ENCODE results near the gene ABCC5. TPM values are rescaled to one million over a fixed set of nuclear protein-coding genes. Genes with fewer than 3 reads are reported as not detected.

ABCC5 gene
- total RNA-seq, 1 donor from 2014 or later: 52.0 TPM

DNA sequence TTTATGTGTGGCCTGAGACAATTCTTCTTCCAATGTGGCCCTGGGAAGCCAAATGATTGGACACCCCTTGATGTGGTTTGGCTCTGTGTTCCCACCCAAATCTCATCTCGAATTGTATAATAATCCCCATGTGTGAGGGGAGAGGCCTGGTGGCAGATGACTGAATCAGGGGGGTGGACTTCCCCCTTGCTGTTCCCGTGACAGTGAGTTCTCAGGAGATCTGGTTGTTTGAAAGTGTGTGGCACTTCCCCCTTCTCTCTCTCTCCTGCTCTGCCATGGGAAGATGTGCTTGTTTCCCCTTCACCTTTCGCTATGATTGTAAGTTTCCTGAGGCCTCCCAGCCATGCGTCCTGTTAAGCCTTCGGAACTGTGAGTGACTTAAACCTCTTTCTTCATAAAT is 72.9 kb downstream of the ABCC5 start:
- H3K9me3 Mint-ChIP-seq (ENCODE audit: unreplicated experiment): no peaks in the 10 kb centered on the region
- peaks cover 13% of the 10 kb centered on the region for H3K36me3 ChIP-seq (ENCODE audit: insufficient read depth, low read length)
- FAIRE-seq: no peak
- no peaks in the 10 kb centered on the region for H3K27me3 ChIP-seq (ENCODE audit: insufficient read depth, low read length)
- H3K36me3 Mint-ChIP-seq (ENCODE audit: low read depth, unreplicated experiment): peaks cover 46% of the 10 kb centered on the region
- no peaks in the 10 kb centered on the region for H3K4me1 Mint-ChIP-seq (ENCODE audit: low read depth, unreplicated experiment)
- no peak for TF ChIP-seq EZH2 (IDR thresholded peaks at IDR 0.05; ENCODE audit: insufficient read depth, low read length)
- TF ChIP-seq, protein P1, sequence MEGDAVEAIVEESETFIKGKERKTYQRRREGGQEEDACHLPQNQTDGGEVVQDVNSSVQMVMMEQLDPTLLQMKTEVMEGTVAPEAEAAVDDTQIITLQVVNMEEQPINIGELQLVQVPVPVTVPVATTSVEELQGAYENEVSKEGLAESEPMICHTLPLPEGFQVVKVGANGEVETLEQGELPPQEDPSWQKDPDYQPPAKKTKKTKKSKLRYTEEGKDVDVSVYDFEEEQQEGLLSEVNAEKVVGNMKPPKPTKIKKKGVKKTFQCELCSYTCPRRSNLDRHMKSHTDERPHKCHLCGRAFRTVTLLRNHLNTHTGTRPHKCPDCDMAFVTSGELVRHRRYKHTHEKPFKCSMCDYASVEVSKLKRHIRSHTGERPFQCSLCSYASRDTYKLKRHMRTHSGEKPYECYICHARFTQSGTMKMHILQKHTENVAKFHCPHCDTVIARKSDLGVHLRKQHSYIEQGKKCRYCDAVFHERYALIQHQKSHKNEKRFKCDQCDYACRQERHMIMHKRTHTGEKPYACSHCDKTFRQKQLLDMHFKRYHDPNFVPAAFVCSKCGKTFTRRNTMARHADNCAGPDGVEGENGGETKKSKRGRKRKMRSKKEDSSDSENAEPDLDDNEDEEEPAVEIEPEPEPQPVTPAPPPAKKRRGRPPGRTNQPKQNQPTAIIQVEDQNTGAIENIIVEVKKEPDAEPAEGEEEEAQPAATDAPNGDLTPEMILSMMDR (IDR thresholded peaks at IDR 0.05; ENCODE audit: insufficient read depth, low read depth, low read length): no peak
- no peak overlapping the region for H3K27ac ChIP-seq (ENCODE audit: low read depth, low read length)
- no peaks in the 10 kb centered on the region for H3K27me3 Mint-ChIP-seq (ENCODE audit: low read depth, unreplicated experiment)
- no peak overlapping the region for H3K4me2 ChIP-seq (ENCODE audit: low read length)
- no peaks in the 10 kb centered on the region for H3K79me2 ChIP-seq (ENCODE audit: insufficient read depth, low read length)
- no peaks in the 10 kb centered on the region for H3K4me1 ChIP-seq (ENCODE audit: insufficient read depth, low read length)
- no peaks in the 10 kb centered on the region for H3K9me3 ChIP-seq (ENCODE audit: insufficient read depth, low read depth, low read length)
- no peak overlapping the region for H3K4me3 Mint-ChIP-seq (ENCODE audit: unreplicated experiment)
- H2AFZ ChIP-seq (ENCODE audit: low read depth, low read length): no peak overlapping the region
- H3K4me3 ChIP-seq (ENCODE audit: insufficient read depth, low read depth, low read length): no peak overlapping the region
- no peaks in the 10 kb centered on the region for H4K20me1 ChIP-seq (ENCODE audit: insufficient read depth, low read length)
- no peak overlapping the region for H3K27ac Mint-ChIP-seq (ENCODE audit: unreplicated experiment)
- no peak overlapping the region for H3K9ac ChIP-seq (ENCODE audit: low read length)
- no peak for DNase-seq (ENCODE audit: low read depth)

DNA sequence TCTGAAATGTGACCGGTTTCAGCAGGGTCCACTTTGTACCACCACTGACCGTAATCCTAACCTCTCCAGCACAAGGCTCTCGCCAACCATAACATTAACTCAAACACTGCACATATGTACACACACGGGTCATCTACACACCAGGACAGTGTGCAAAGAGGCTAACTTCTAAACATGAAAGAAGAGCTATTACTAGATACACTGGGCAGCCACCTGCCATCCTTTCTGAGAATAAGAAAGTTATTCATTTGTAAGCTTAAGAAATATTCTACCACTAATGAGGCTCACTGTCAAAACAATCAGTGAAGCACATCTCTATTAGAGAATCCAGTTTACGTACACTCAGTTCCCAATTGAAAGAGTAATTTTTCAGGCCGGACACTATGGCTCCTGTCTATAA is 73.9 kb downstream of the ABCC5 start:
- Histone ChIP-seq H3K4me1 (ENCODE audit: insufficient read depth, low read length) (no peaks in the 10 kb centered on the region), H3K79me2 (ENCODE audit: insufficient read depth, low read length) (no peaks in the 10 kb centered on the region), H4K20me1 (ENCODE audit: insufficient read depth, low read length) (no peaks in the 10 kb centered on the region), H3K4me2 (ENCODE audit: low read length) (no peak overlapping the region), H3K36me3 (ENCODE audit: insufficient read depth, low read length) (peaks cover 7% of the 10 kb centered on the region), H3K9ac (ENCODE audit: low read length) (no peak overlapping the region), H2AFZ (ENCODE audit: low read depth, low read length) (no peak overlapping the region), H3K9me3 (ENCODE audit: insufficient read depth, low read depth, low read length) (no peaks in the 10 kb centered on the region), H3K4me3 (ENCODE audit: insufficient read depth, low read depth, low read length) (no peak overlapping the region), H3K27me3 (ENCODE audit: insufficient read depth, low read length) (no peaks in the 10 kb centered on the region), H3K27ac (ENCODE audit: low read depth, low read length) (no peak overlapping the region)
- FAIRE-seq (no peak), DNase-seq (ENCODE audit: low read depth) (no peak)
- Mint-ChIP-seq H3K4me3 (ENCODE audit: unreplicated experiment) (no peak overlapping the region), H3K27me3 (ENCODE audit: low read depth, unreplicated experiment) (no peaks in the 10 kb centered on the region), H3K27ac (ENCODE audit: unreplicated experiment) (no peak overlapping the region), H3K4me1 (ENCODE audit: low read depth, unreplicated experiment) (no peaks in the 10 kb centered on the region), H3K36me3 (ENCODE audit: low read depth, unreplicated experiment) (peaks cover 48% of the 10 kb centered on the region), H3K9me3 (ENCODE audit: unreplicated experiment) (no peaks in the 10 kb centered on the region)
- TF ChIP-seq, protein P1 (IDR thresholded peaks at IDR 0.05; ENCODE audit: insufficient read depth, low read depth, low read length): no peak
- no peak for TF ChIP-seq EZH2 (IDR thresholded peaks at IDR 0.05; ENCODE audit: insufficient read depth, low read length)

- Histone ChIP-seq H4K20me1 (ENCODE audit: insufficient read depth, low read length) (no peaks in the 10 kb centered on the region), H3K4me2 (ENCODE audit: low read length) (no peak overlapping the region), H2AFZ (ENCODE audit: low read depth, low read length) (no peak overlapping the region), H3K27ac (ENCODE audit: low read depth, low read length) (no peak overlapping the region), H3K36me3 (ENCODE audit: insufficient read depth, low read length) (peaks cover 10% of the 10 kb centered on the region), H3K4me1 (ENCODE audit: insufficient read depth, low read length) (no peaks in the 10 kb centered on the region), H3K9me3 (ENCODE audit: insufficient read depth, low read depth, low read length) (no peaks in the 10 kb centered on the region), H3K9ac (ENCODE audit: low read length) (no peak overlapping the region), H3K27me3 (ENCODE audit: insufficient read depth, low read length) (no peaks in the 10 kb centered on the region), H3K79me2 (ENCODE audit: insufficient read depth, low read length) (no peaks in the 10 kb centered on the region), H3K4me3 (ENCODE audit: insufficient read depth, low read depth, low read length) (no peak overlapping the region)
- TF ChIP-seq, protein P1 (IDR thresholded peaks at IDR 0.05; ENCODE audit: insufficient read depth, low read depth, low read length): no peak
- no peak for TF ChIP-seq EZH2 (IDR thresholded peaks at IDR 0.05; ENCODE audit: insufficient read depth, low read length)
- DNase-seq (ENCODE audit: low read depth) (no peak), FAIRE-seq (no peak)
- H3K27ac Mint-ChIP-seq (ENCODE audit: unreplicated experiment): no peak overlapping the region
- H3K9me3 Mint-ChIP-seq (ENCODE audit: unreplicated experiment): no peaks in the 10 kb centered on the region
- H3K36me3 Mint-ChIP-seq (ENCODE audit: low read depth, unreplicated experiment): peaks cover 51% of the 10 kb centered on the region
- no peak overlapping the region for H3K4me3 Mint-ChIP-seq (ENCODE audit: unreplicated experiment)
- H3K27me3 Mint-ChIP-seq (ENCODE audit: low read depth, unreplicated experiment): no peaks in the 10 kb centered on the region
- H3K4me1 Mint-ChIP-seq (ENCODE audit: low read depth, unreplicated experiment): no peaks in the 10 kb centered on the region
These were observed 76.5 kb downstream of the ABCC5 start for GRCh38 chr3:183941216-183941615.

All from astrocyte (in vitro differentiated cells and primary cell).